Activated effector memory CD4-positive, alpha-beta T cell treated with anti-CD3 and anti-CD28 coated beads, Interleukin-2, amount 50 U/mL, for 16 hours (primary cell): Measurements from ENCODE around the gene ABCC11.

Source experiments
- DNase-seq: peaks from one replicate; pipeline ENCODE4 v3.0.0-alpha.2; 2020

ABCC11 gene

GRCh38 chr16:48247311-48247710 lies at the start of gene ABCC11:
TSS of gene ABCC11 (minus strand) at chr16:48247539. CDS start at chr16:48231921, 15,618 bp downstream.
- DNase-seq = no peak

- no peak for DNase-seq
Observed at GRCh38 chr16:48295488-48296281, 48.3 kb upstream of the ABCC11 start.

GRCh38 chr16:48294724-48295123 lies 47.4 kb upstream of the ABCC11 start:
- no peak for DNase-seq

- DNase-seq = no peak
Observed at GRCh38 chr16:48292452-48292851, 45.1 kb upstream of the ABCC11 start.

- DNase-seq = no peak
Observed at GRCh38 chr16:48291754-48292153, 44.4 kb upstream of the ABCC11 start.

GRCh38 chr16:48291303-48291702 lies 44.0 kb upstream of the ABCC11 start:
- DNase-seq = no peak

- no peak for DNase-seq
Observed at GRCh38 chr16:48287239-48287638, 39.9 kb upstream of the ABCC11 start.

- DNase-seq = no peak
Observed at GRCh38 chr16:48284772-48285409, 37.6 kb upstream of the ABCC11 start.

- DNase-seq = no peak
Observed at GRCh38 chr16:48282636-48283263, 35.4 kb upstream of the ABCC11 start.

- no peak for DNase-seq
Observed at GRCh38 chr16:48280546-48280945, 33.2 kb upstream of the ABCC11 start.

GRCh38 chr16:48279199-48279598 lies 31.9 kb upstream of the ABCC11 start:
- no peak for DNase-seq

- DNase-seq = no peak
Observed at GRCh38 chr16:48277158-48277557, 29.8 kb upstream of the ABCC11 start.

- no peak for DNase-seq
Observed at GRCh38 chr16:48276102-48276501, 28.8 kb upstream of the ABCC11 start.

- no peak for DNase-seq
Observed at GRCh38 chr16:48274476-48274875, 27.1 kb upstream of the ABCC11 start.

GRCh38 chr16:48272837-48273421 lies 25.6 kb upstream of the ABCC11 start:
- DNase-seq = no peak

GRCh38 chr16:48271728-48272127 lies 24.4 kb upstream of the ABCC11 start:
- no peak for DNase-seq

GRCh38 chr16:48269011-48269410 lies 21.7 kb upstream of the ABCC11 start:
- DNase-seq = no peak

- no peak for DNase-seq
Observed at GRCh38 chr16:48262631-48263030, 15.3 kb upstream of the ABCC11 start.

GRCh38 chr16:48261569-48261968 lies 14.2 kb upstream of the ABCC11 start:
- DNase-seq = no peak

GRCh38 chr16:48256579-48257177 lies 9.3 kb upstream of the ABCC11 start:
- DNase-seq = no peak

GRCh38 chr16:48252013-48252412 lies 4.7 kb upstream of the ABCC11 start:
- DNase-seq = no peak

- no peak for DNase-seq
Observed at GRCh38 chr16:48250520-48251278, 3.4 kb upstream of the ABCC11 start.
